ENCODE measurements around the gene SCEL.
"Not testable (repeated sequence)": the region's sequence is repeated elsewhere in the genome, so short reads cannot be mapped to it uniquely, and the experiment has no call there.

Gene SCEL

GRCh38 chr13:77535448-77535847 lies at the start of gene SCEL:
Gene SCEL, plus strand, starts transcription at chr13:77535706. Its CDS starts 20,170 bp downstream, at chr13:77555876.
- in situ Hi-C loops (cut with MboI; ENCODE audit: low sequenced_read_pairs): no loop called here

- in situ Hi-C loops (cut with MboI; ENCODE audit: low sequenced_read_pairs): no loop called here
Observed at GRCh38 chr13:77489566-77490337, 45.8 kb upstream of the SCEL start.

- in situ Hi-C loops (cut with MboI; ENCODE audit: low sequenced_read_pairs): no loop called here
Observed at GRCh38 chr13:77492982-77493381, 42.5 kb upstream of the SCEL start.

DNA sequence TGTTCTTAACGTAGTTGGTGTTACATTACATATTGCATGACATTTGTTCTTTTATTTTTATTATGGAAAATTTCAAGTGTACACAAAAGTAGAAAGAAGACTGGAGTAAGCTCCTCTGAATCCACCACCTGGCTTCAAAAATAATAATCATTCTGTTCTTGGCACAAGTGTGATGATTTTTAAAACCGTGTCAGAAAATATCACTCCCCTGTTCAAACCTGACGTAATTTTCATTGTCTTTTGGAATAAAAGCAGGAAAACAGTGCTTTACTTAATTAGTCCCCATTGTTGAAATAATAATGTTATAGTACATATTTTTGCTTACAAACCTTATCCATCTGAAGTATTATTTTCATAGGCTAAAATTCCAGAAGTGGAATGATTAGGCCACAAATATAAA lies 41.3 kb upstream of the SCEL start:
- in situ Hi-C loops (cut with MboI; ENCODE audit: low sequenced_read_pairs): no loop called here

GRCh38 chr13:77497350-77497749 lies 38.2 kb upstream of the SCEL start:
- in situ Hi-C loops (cut with MboI; ENCODE audit: low sequenced_read_pairs): no loop called here

DNA sequence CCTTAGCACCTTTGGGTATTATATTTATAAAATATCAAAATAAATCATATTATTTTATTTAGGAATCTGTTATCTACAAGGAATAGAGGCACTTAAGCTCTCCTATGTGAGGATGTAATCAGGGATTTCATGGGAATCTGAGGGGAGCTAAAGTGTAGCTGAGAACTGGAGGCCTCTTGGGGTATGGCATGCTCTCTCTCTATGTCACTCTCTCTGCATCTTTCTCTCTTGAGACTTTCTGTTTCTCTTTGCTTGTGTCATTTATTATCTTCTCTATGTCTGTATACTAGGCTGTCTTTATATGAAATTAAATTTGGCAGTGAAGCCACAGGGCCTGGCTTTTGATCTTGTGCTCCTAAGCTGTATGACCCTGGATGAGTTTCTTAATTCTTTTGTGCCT lies 37.7 kb upstream of the SCEL start:
- in situ Hi-C loops (cut with MboI; ENCODE audit: low sequenced_read_pairs): no loop called here

- in situ Hi-C loops (cut with MboI; ENCODE audit: low sequenced_read_pairs): no loop called here
Observed at GRCh38 chr13:77502104-77502720, 33.3 kb upstream of the SCEL start.

- in situ Hi-C loops (cut with MboI; ENCODE audit: low sequenced_read_pairs): no loop called here
Observed at GRCh38 chr13:77503398-77503797, 32.1 kb upstream of the SCEL start.

- in situ Hi-C loops (cut with MboI; ENCODE audit: low sequenced_read_pairs): no loop called here
Observed at GRCh38 chr13:77506874-77507273, 28.6 kb upstream of the SCEL start.

- in situ Hi-C loops (cut with MboI; ENCODE audit: low sequenced_read_pairs): no loop called here
Observed at GRCh38 chr13:77507931-77508776, 27.4 kb upstream of the SCEL start.

DNA sequence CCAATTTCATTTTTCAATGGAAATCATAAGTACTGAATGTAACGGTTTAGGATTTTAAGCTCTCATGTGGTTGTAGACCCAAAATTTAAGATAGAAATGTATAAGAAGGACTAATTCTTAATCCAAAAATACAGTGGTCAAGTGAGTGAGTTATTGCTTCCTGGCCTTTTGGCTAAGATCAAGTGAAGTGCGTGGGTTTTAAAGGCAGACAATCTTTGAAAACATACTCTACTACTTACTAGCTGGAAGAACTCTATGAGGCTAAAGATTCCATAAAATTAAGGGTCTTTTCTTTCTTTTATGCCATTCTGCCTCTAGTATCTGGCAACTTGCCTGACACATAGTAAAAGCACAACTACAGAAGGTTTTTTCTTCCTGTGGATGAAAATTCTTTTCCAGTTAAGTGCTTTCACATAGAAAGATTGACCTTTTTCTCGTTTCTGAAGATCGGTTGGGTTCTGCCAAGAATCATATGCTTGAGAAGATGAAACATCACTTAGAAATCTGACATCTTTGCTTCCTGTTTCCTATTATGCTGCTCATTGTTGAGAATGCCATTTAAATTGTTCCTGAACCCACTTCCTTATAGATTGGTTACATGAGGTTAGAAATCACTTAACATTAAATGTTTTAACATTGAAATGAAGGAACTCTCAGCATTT lies 26.4 kb upstream of the SCEL start:
- in situ Hi-C loops (cut with MboI; ENCODE audit: low sequenced_read_pairs): no loop called here

- in situ Hi-C loops (cut with MboI; ENCODE audit: low sequenced_read_pairs): no loop called here
Observed at GRCh38 chr13:77510156-77510555, 25.4 kb upstream of the SCEL start.

GRCh38 chr13:77511552-77511951 lies 24.0 kb upstream of the SCEL start:
- in situ Hi-C loops (cut with MboI; ENCODE audit: low sequenced_read_pairs): no loop called here

DNA sequence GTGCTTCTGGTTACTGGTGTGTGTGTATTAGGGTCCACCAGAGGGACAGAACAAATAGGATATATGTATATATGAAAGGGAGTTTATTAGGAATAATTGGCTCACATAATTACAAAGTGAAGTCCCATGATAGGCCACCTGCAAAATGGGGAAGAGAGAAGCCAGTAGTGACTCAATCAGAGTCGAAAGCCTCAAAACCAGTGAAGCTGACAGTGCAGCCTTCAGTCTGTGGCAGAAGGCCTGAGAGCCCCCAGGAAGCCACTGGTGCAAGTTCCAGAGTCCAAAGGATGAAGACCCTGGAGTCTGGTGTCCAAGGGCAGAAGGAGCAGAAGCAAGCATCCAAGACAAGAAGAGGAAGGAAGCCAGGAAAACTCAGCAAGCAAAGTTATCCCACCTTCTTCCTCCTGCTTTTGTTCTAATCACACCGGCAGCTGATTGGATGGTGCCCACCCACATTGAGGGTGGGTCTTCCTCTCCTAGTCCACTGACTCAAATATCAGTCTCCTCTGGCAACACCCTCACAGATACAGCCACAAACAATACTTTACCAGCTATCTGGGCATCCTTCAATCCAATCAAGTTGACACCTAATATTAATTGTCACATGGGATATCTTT lies 21.7 kb upstream of the SCEL start:
- in situ Hi-C loops (cut with MboI; ENCODE audit: low sequenced_read_pairs): no loop called here

DNA sequence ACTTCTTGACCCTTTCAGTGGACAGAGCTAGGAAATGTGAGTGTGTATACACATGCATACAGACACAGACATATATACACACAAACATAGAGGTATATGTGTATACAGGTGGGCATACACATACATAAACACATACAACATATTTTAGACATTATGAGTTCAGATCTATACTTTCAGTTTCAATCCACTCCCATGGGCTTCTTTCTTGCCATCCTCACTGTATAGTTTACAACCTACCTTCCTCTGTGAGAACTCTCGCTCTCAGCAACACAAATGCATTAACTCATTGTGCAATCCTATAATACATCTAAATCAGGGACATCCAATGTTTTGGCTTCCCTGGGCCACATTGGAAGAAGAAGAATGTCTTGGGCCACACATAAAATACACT lies 21.2 kb upstream of the SCEL start:
- in situ Hi-C loops (cut with MboI; ENCODE audit: low sequenced_read_pairs): no loop called here

DNA sequence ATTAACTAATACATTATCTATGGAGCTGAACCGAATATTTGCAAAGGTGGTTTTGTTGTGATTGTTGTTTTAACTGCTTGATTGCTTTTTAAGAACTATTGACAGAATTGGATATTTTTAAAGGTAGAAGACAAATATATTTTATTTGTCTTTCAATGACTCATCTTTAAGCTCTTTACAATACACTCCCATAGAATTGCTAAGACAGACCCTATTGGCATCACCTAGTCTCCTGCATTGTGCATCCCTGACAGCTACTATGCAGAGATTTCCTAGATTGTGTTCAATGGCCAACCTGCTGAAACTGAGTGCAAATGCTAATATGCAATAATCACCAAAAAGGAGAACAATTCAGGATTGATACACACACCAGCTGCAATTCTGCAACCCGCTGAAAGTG lies 19.7 kb upstream of the SCEL start:
- in situ Hi-C loops (cut with MboI; ENCODE audit: low sequenced_read_pairs): no loop called here

DNA sequence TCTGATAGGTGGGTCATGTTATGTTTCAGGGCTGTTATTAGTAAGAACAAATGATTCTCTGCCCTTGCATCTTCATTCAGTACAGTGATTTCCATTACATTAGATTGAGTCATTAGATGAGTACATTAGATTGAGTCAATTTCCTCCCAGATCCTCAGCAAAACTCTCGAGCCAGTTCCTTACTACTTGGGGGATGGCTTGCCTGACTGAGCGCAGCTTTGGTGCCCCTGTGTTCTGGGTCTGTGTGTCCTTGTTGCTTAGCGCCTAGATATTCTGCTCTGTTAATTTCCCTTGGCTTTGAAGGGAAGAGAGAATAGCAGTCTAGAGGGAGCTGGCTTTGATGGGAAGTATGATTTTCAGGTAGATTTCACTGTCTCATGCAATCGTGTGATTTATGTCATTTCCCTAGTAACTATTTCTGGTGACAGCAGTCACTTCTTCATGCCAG lies 19.1 kb upstream of the SCEL start:
- in situ Hi-C loops (cut with MboI; ENCODE audit: low sequenced_read_pairs): no loop called here

GRCh38 chr13:77518266-77518665 lies 17.2 kb upstream of the SCEL start:
- in situ Hi-C loops (cut with MboI; ENCODE audit: low sequenced_read_pairs): no loop called here

GRCh38 chr13:77519396-77519795 lies 16.1 kb upstream of the SCEL start:
- in situ Hi-C loops (cut with MboI; ENCODE audit: low sequenced_read_pairs): not testable (repeated sequence)

DNA sequence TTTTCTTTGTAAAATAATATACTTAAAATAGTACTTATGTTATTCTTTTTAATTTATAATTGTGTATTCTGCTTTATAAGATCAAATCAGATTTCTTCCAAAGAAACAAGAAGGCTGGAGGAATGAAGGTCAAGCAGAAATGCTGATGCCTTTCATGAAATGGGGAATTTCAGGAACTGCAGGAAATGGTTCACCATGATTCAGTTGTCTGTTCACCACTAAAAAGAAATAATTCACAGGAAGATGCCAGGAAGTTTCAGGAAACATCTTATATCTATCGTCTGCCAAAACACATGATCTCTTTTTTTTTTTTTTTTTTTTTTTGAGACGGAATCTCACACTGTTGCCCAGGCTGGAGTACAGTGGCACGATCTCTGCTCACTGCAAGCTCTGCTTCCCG lies 15.7 kb upstream of the SCEL start:
- in situ Hi-C loops (cut with MboI; ENCODE audit: low sequenced_read_pairs): no loop called here

DNA sequence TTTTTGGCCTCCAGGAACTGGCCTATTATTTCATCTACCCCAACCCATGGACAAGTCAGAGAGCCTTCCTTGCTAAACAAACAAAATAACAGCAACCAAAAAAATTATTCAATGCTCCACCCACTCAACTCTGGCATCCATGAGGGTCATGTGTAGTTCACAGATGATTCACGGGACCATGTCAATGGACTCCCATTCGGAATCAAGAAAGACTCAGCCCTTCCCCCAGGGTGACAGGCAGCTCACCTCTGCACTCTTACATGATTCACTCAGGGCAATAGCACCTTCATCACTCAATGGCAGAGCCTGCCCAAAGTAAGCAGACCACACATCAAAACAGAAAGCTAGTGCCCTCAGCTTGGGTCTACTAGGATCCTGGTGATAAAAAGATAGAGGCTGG lies 14.3 kb upstream of the SCEL start:
- in situ Hi-C loops (cut with MboI; ENCODE audit: low sequenced_read_pairs): no loop called here
